Measurements from ENCODE around the gene DISP3. TPM values are rescaled to one million over a fixed set of nuclear protein-coding genes. Genes with fewer than 3 reads are reported as not detected.

Gene DISP3
- total RNA-seq, 1 donor from 2014 or later = 0.17 TPM

DNA sequence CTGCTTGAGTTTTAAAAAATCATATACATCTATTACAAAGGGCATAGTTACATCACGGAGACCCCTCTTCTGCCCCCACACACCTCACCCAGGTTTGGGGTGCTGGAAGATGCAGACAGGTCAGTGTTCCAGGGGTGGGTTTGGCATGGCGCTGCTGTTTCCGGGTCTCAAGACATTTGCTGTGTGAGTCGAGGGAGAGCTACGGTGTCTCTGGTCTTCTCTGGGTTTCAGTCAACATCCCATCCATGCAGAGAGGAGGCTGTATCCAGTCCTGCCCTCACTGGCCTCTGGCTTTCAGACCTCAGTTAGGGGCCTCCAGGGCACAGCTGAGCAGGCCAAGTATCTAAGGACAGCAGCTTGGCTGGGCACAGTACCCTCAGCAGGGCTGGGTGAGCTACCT lies 28.6 kb upstream of the DISP3 start:
- no peak for TF ChIP-seq CTCF (IDR thresholded peaks at IDR 0.05; ENCODE audit: insufficient read depth, low read length, poor library complexity, severe bottlenecking)
- H3K36me3 ChIP-seq (ENCODE audit: control insufficient read depth, insufficient read depth, low read length) = no peaks in the 10 kb centered on the region
- DNase-seq (ENCODE audit: low read depth) = no peak
- no peak overlapping the region for H3K4me3 ChIP-seq (ENCODE audit: low read depth, low read length)
- peaks cover 27% of the 10 kb centered on the region for H3K27me3 ChIP-seq (ENCODE audit: control insufficient read depth, insufficient read depth, low read length)

DNA sequence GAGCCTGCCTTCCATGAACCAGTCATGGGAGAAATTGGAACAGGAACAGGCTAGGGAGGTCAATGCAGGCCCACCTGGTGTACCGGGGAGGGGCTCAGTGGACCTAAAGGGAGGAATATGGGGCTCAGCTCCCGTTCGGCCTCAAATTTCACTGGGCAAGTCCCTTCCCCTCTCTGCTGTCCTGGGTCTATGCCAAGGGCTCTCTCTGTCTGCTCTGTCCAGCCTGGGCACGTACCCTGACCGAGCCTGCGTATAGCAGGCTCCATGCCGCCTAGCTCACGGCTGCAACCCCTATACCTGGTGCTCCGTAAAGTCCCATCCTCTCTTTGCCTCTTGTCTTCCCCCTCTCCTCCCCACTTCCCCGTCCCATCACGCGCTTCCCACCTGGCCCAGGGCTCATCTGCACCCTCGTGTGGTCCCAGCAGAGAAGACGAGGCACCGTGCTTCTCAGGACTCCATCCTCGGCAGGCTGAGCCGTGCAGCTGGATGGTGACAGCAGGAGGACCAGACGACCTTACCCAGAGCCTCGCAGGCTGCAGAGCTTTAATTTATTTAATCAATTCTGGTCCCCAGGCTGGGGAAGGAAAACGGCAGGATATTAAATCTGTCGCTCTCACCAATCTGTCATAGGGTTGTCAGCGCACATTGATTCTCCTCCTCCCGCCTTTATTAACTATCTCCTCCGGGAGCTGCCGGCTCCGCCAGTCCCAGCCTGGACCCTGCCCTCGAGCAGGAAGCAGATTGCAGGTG lies 25.0 kb upstream of the DISP3 start:
- Histone ChIP-seq H3K36me3 (ENCODE audit: control insufficient read depth, insufficient read depth, low read length) (no peaks in the 10 kb centered on the region), H3K4me3 (ENCODE audit: low read depth, low read length) (no peak overlapping the region), H3K27me3 (ENCODE audit: control insufficient read depth, insufficient read depth, low read length) (peaks cover 30% of the 10 kb centered on the region)
- TF ChIP-seq CTCF (IDR thresholded peaks at IDR 0.05; ENCODE audit: insufficient read depth, low read length, poor library complexity, severe bottlenecking) = no peak
- no peak for DNase-seq (ENCODE audit: low read depth)

DNA sequence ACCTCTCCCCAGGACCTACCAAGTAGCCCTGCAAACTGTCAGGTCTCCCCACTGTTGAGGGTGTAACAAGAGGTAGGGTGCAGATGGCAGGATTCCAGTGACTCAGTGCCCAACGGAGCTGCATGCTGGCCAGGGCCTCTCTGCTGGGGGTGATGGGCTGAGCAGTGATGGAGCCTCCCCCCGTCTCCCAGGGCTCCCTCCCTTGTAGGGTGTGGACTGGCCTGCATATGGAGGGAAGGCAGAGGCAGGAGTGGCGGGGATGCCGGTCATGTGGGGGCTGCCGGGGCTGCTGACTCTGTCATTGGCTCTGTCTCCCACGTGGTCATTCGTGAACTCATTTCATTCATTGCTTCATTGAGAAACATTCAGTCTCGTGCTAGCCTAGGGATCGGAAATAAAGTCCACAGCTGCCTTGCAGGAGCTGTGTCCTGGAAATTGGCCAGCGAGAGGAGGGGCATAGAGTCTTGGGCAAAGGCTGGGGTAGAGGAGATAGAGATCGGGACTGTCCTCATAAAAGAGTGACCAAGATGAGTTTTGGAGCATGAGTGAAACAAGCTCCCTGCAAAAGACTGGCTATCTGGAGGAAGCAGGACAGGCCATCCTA lies 22.9 kb upstream of the DISP3 start:
- DNase-seq (ENCODE audit: low read depth) = no peak
- peaks cover 39% of the 10 kb centered on the region for H3K27me3 ChIP-seq (ENCODE audit: control insufficient read depth, insufficient read depth, low read length)
- TF ChIP-seq CTCF (IDR thresholded peaks at IDR 0.05; ENCODE audit: insufficient read depth, low read length, poor library complexity, severe bottlenecking) = no peak
- H3K36me3 ChIP-seq (ENCODE audit: control insufficient read depth, insufficient read depth, low read length) = no peaks in the 10 kb centered on the region
- H3K4me3 ChIP-seq (ENCODE audit: low read depth, low read length) = no peak overlapping the region

DNA sequence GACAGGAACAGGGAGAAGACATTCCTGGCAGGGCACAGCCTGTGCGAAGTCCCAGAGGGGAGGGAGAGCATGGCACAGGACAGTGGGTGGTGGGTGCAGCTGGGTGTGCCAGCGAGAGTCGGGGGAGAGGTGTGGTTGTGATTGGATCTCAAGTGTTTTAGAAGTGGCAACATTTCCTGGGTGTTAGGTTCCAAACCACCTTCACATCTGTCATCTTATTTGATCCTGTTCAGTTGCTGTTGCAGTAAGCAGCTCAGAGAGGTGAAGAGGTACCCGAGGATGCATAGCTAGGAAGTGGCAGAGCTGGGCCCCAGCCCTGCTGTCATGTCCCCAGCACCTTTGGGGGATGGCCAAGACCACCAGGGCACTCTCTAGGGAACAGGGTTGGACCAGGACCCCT lies 22.0 kb upstream of the DISP3 start:
- Histone ChIP-seq H3K36me3 (ENCODE audit: control insufficient read depth, insufficient read depth, low read length) (no peaks in the 10 kb centered on the region), H3K27me3 (ENCODE audit: control insufficient read depth, insufficient read depth, low read length) (peaks cover 39% of the 10 kb centered on the region), H3K4me3 (ENCODE audit: low read depth, low read length) (no peak overlapping the region)
- TF ChIP-seq CTCF (IDR thresholded peaks at IDR 0.05; ENCODE audit: insufficient read depth, low read length, poor library complexity, severe bottlenecking) = no peak
- DNase-seq (ENCODE audit: low read depth) = no peak

- DNase-seq (ENCODE audit: low read depth) = no peak
- no peak for TF ChIP-seq CTCF (IDR thresholded peaks at IDR 0.05; ENCODE audit: insufficient read depth, low read length, poor library complexity, severe bottlenecking)
- Histone ChIP-seq H3K36me3 (ENCODE audit: control insufficient read depth, insufficient read depth, low read length) (no peaks in the 10 kb centered on the region), H3K4me3 (ENCODE audit: low read depth, low read length) (no peak overlapping the region), H3K27me3 (ENCODE audit: control insufficient read depth, insufficient read depth, low read length) (peaks cover 37% of the 10 kb centered on the region)
Measured at GRCh38 chr1:11458811-11459275, 20.1 kb upstream of the DISP3 start.

Data from kidney epithelial cell (primary cell).